Measurements from ENCODE around the gene ISLR2.
"Not testable (repeated sequence)": the region's sequence is repeated elsewhere in the genome, so short reads cannot be mapped to it uniquely, and the experiment has no call there.

The ISLR2 gene, protein sequence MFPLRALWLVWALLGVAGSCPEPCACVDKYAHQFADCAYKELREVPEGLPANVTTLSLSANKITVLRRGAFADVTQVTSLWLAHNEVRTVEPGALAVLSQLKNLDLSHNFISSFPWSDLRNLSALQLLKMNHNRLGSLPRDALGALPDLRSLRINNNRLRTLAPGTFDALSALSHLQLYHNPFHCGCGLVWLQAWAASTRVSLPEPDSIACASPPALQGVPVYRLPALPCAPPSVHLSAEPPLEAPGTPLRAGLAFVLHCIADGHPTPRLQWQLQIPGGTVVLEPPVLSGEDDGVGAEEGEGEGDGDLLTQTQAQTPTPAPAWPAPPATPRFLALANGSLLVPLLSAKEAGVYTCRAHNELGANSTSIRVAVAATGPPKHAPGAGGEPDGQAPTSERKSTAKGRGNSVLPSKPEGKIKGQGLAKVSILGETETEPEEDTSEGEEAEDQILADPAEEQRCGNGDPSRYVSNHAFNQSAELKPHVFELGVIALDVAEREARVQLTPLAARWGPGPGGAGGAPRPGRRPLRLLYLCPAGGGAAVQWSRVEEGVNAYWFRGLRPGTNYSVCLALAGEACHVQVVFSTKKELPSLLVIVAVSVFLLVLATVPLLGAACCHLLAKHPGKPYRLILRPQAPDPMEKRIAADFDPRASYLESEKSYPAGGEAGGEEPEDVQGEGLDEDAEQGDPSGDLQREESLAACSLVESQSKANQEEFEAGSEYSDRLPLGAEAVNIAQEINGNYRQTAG

DNA sequence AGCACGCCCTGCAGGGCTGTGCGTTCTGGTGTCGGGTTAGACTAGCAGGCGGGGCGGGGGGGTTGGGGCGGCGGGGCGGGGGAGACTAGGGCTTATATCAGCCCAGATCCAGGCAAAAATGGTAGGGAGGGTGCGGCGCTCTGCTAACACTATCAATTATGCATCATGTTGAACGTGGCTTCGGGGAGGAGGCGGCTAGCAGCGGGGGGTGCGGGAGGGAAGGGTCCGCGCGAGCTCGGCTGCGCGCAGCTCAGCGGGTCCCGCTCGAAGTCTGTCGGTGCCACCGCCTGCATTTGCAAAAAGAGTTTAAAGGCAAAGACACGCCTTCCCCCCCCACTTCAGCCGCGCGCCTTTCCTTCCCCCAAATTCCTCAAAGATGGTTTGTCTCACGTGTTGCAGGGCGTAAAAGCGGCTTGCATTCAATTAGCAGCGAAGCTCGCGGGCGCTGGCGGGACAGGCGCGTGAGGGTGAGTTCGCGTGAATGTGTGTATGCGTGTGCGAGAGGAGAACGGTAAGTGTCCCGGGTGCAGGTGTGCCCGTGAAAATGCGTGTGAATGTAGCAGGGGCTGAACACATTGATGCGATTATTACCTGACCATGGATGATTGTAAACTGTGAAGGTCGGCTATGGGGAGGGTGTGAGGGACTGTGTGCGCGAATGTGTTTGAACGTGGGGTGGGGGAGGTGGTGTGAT, at the start of gene ISLR2:
TSS of gene ISLR2 (plus strand) at position 432 of the 694 bp plus-strand sequence. CDS start 2,169 bp downstream, outside the sequence.
- no peak for DNase-seq

- DNase-seq: not testable (repeated sequence)
These were observed 47.9 kb upstream of the ISLR2 start, which contains the start of gene GOLGA6A for GRCh38 chr15:74082450-74082849. Gene GOLGA6A (minus strand): TSS chr15:74082550. CDS start chr15:74082509, 41 bp downstream.

- not testable (repeated sequence) for DNase-seq
These were observed 35.8 kb upstream of the ISLR2 start for GRCh38 chr15:74094567-74094966.

DNA sequence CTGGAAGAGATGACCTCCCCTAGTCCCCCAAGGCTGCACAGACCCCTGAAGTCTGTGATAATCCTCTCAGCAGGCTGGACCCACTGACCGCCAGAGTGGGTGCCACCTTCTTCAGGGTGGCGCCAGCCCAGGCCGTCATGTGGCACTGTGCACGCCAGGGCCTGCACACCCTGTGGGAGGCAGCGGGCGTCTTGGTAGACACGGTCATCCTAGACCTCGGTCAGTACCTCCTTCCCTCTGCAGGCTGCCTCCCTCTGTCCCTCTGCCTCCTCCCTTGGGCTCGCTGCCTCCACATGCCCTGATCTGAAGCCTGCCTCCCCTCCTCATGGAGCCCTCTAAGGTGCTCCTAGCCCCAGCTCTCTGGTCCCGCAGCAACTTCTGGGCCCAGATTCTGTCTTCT, 34.8 kb upstream of the ISLR2 start:
- not testable (repeated sequence) for DNase-seq

GRCh38 chr15:74096753-74097474, 33.5 kb upstream of the ISLR2 start:
- not testable (repeated sequence) for DNase-seq

- not testable (repeated sequence) for DNase-seq
These were observed 30.2 kb upstream of the ISLR2 start for GRCh38 chr15:74099963-74100733.

- DNase-seq: no peak
These were observed 22.3 kb upstream of the ISLR2 start for GRCh38 chr15:74108111-74108510.

- DNase-seq: not testable (repeated sequence)
These were observed 21.8 kb upstream of the ISLR2 start for GRCh38 chr15:74108611-74109010.

- no peak for DNase-seq
These were observed 20.7 kb upstream of the ISLR2 start for GRCh38 chr15:74109713-74110112.

DNA sequence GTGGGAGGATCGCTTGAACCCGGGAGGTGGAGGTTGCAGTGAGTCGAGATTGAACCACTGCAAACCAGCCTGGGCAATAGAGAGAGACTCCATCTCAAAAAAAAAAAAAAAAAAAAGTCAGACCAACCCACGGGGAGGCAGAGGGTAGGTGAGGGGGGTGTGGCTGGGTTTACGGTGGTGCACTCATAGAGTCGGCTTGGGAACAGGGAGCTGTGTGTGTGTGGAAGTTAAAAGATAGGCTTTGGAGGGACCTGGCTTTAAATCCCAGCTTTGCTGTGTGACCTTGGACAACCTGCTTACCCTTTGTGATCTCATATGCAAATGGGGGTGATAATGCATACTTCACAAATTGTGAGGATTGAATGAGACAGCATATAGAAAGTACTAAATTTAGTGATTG, 10.0 kb upstream of the ISLR2 start:
- DNase-seq: no peak

- no peak for DNase-seq
These were observed 9.3 kb upstream of the ISLR2 start for GRCh38 chr15:74121039-74121438.

- DNase-seq: no peak
These were observed 8.5 kb upstream of the ISLR2 start for GRCh38 chr15:74121858-74122257.

DNA sequence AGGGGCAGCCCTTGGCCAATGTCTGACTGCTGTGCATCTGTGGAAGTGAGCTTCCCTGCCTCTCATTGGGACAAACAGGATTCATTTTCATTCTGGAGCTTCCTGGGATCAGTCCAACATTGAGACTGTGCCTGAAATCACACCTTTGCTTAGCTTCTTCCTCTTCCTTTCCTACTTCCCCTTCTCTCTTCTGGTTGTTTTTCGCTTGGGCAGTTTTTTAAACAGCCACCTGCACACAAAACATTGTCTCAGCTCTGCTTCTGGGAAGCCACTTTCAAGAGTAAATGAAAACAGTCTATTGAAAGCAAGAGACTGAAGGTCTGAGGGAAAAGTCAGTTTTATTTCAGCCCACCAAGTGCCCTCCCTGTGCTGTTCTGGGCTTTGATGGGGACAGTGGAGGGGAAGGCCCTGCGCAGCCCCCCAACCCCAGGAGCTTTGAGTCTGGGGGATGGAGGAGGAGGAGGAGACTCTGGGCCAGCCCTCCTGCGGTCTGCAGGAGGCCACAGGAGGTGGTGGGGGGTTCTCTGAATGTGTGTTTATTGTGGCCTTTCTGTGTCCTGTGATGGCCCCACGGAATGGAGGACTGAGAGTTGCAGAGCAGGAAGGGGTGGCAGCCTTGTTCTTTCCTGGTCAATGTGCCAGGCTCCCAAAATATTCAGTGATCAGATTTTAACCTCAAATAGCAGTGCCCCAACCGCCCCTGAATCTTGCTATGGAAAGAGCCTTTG, 7.8 kb upstream of the ISLR2 start:
- DNase-seq: no peak

DNA sequence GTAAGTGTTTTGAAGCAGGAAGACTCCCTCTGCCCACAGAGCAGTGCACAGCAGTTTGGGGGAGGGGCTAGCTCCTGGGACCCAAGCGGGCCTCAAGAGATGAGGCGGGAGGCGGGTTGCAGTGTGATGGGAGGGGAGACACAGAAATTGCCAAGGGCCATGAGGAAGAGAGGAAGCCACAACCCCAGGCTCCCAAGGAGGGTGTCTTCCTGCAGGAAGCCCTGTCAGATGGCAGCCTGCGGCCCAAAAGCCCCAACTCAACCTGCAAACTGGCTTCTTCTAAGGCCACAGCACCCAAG, 7.3 kb upstream of the ISLR2 start:
- DNase-seq: no peak

GRCh38 chr15:74123658-74124057, 6.7 kb upstream of the ISLR2 start:
- DNase-seq: no peak

GRCh38 chr15:74124196-74124595, 6.2 kb upstream of the ISLR2 start:
- no peak for DNase-seq

GRCh38 chr15:74124759-74125158, 5.6 kb upstream of the ISLR2 start:
- no peak for DNase-seq

- peak; percentile 78 for DNase-seq
These were observed 3.0 kb upstream of the ISLR2 start for GRCh38 chr15:74127255-74127953.

- no peak for DNase-seq
These were observed 2.2 kb upstream of the ISLR2 start for GRCh38 chr15:74127954-74128784.
